Measurements from ENCODE around the gene SLAMF1.
"Not testable (repeated sequence)": the region's sequence is repeated elsewhere in the genome, so short reads cannot be mapped to it uniquely, and the experiment has no call there.

Gene SLAMF1

DNA sequence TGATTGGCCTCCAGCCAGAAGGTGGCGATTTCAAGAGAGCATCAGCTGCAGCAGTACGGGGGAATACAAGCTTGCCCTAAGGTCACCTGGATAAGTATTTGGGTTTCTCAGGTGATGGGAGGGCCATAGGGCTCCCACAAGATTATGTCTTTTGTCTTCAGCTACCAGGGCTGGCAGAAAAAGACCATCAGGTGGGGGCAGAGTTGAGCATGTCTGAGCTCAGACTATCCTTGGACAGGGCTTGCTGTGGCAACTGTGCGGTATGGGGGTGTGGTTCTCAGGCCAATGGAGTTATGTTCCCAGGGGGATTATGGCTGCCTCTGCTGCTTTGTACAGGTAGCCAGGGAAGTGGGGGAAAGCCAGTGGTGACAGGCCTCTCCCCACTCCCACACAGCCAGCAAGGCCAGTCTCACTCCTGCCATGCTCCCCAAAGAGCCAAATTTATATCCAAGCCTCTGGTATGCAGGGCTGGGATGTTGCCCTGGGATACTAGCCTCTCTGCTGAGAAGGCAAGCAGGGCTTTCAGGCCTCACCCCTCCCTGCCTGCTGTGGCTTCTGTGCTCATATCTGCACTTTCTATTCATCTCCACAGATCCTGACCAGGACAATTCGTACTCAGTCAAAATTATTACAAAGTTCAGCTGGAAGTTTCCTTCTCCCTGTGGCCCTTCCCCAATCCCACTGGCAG, 40.9 kb downstream of the SLAMF1 start:
- DNase-seq (ENCODE audit: low spot score): no peak

DNA sequence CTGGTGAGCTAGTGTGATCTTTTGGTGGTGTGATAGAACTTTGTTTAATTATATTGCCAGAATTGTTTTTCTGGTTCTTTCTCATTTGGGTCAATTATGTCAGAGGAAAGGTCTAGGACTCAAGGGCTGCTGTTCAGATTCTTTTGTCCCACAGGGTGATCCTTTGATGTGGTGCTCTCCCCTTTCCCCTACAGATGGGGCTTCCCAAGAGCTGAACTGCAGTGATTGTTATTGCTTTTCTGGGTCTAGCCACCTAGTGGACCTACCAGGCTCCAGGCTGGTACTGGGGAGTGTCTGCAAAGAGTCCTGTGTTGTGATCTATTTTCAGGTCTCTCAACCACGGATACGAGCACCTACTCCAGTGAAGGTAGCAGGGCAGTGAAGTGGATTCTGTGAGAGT, 41.6 kb downstream of the SLAMF1 start:
- no peak for DNase-seq (ENCODE audit: low spot score)

DNA sequence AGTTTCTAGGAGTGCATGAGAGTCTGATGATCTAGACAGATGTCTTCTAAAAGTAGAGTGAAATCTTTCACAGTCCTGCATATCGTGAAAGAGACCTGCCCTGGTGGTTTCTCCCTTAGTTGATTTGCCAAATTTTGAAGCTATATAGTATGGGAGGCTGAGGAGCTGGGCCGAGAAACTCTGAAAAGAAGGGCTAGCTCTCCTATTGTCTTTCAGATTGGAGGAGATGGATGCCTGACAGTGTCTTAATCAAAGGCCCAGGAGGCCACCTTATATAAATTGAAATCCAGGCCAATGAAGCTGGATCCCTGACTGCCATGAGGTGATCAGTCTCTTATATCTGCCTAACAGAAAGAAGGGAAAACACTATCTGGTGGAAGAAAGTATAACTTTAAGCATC, 49.1 kb downstream of the SLAMF1 start:
- DNase-seq (ENCODE audit: low spot score): no peak

DNA sequence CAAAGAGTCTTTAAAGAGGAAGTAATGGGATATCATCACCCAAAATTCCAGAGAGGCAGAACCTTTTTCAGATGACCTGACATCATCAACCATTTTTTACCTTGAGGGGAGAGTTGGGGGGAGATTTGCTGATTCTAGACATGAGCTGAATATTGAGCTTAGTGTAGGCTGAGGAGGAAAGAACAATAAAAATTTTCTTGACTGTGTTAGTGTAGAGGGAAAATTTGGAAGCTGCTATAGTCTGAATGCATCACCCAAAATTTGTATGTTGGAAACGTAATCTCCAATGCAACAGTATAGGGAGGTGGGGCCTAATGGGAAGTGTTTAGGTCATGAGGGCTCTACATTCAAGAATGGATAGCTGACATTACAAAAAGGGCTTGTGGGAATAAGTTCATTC, 49.8 kb downstream of the SLAMF1 start:
- no peak for DNase-seq (ENCODE audit: low spot score)

DNA sequence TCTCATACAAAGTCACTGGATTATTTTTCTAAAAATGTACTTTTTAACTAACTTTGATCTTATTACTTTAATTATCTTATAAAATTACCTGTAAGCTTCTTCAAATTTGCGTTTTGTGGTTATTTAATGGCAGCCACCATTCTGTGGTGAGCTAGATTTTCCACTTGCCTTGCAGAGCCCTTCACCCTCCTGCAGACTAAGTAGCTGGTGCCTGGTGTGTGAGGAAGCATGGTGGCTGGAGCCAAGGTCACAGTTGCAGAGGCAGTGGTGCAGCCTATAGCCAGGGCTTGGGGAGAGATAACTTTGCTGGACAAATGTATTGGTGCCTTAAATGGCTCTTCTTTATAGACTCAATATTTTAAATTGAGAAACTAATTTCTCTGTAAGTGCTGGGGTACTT, 56.4 kb downstream of the SLAMF1 start:
- no peak for DNase-seq (ENCODE audit: low spot score)

DNA sequence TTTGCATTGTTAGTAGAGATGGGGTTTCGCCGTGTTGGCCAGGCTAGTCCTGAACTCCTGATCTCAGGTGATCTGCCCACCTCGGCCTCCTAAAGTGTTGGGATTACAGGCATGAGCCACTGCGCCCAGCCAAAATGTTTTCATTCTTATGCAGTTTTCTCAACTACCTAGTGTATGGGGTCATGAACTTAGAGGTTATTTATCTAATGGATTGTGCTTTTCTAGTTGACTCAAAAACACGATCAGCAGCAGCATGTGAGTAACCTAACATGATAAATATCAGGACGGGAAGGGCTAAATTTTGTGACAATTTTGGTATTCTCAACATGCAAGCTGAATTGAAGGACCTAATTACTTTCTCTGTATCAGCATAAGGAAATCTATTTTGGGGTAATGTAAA, 58.4 kb downstream of the SLAMF1 start:
- DNase-seq (ENCODE audit: low spot score): no peak

DNA sequence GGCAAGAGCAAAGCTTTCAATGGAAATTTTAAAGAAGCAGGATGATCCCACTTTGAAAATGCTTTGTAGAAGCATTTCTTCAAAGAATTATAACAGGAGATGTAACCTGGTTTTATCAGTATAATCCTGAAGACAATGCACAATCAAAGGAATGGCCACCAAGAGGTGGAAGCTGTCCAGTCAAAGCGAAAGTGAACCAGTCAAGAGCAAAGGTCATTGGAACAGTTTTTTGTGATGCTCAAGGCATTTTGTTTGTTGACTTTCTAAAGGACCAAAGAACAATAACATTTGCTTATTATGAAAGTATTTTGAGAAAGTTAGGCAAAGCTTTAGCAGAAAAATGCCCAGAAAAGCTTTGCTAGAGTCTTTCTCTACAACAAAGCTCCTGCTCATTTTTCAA, 62.1 kb downstream of the SLAMF1 start:
- DNase-seq (ENCODE audit: low spot score): no peak

DNA sequence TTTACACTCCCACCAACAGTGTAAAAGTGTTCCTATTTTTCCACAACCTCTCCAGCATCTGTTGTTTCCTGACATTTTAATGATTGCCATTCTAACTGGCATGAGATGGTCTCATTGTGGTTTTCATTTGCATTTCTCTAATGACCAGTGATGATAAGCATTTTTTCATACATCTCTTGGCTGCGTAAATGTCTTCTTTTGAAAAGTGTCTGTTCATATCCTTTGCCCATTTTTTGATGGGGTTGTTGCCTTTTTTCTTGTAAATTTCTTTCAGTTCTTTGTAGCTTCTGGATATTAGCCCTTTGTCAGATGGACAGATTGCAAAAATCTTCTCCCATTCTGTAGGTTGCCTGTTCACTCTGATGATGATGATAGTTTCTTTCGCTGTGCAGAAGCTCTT, 63.9 kb downstream of the SLAMF1 start:
- DNase-seq (ENCODE audit: low spot score): not testable (repeated sequence)

DNA sequence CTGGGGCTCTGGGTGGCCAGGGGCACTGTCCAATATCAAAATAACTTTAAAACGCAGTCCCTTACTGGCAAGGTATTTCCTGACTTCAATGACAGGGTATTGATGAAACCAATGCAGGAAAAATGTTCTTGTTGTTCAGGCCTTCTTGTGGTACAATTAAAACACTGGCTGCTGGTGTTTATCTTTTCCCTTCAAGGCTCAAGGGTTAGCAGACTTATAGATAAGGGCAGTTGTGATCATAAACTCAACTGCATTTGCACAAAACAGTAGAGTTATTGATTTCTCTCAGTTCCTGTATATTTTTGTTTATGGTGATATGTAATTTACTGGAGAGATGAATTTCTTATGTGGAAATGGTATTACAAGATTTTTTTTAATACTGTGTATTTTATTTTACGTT, 64.9 kb downstream of the SLAMF1 start:
- DNase-seq (ENCODE audit: low spot score): no peak

DNA sequence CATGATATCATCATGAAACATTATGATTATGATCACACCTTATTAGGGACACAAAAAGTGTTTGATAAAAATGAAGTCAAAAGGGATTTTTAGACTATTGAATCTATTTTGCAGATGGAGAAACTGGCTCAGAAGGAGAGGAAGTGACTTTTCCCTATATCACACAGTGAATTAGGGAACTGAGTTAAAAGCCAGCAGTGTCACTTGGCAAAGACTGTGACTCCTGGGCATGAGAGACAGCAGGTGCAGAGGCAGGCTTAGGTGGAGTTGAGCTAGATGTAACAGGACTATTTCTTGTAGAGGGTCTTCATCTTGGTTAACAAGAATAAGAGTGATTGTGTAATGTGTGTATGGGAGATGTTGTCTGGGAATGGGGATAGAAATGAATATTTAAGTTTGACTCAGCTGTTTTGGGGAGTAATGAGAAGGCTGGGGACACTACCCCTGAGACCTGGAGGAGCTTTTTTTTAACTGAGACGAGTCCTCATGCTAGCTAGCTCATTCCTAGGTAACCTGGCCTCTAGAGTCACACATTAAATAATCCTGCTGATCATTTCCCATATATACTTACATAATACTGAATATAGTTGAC, 66.5 kb downstream of the SLAMF1 start:
- DNase-seq (ENCODE audit: low spot score): no peak

DNA sequence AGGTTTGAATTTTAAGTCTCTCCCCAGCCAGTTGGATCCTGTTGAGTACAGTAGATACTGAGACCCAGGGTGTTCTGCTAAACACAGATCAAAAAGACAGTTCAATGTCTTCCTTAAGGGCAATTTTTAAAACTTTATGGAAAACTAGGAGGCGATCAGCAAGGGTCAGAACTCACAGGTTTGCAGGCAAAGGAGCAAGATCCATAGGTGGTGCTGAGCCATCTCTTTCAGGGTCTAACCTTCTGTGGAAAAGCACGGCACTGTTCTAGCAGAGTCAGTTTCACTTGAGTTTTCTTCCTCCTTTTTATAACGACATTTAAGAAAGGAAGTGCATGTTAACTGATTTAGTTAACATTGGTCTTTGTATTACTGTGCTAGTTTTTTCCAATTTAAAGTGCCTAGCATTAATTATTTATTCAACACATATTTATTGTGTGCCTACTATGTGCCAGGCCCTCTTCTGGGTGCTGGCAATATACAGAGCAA, 67.6 kb downstream of the SLAMF1 start, which contains the start of gene CD84:
CD84 (minus strand) TSS at position 281 of the 486 bp plus-strand sequence; CDS start at position 222, 59 bp downstream.
- DNase-seq (ENCODE audit: low spot score): no peak

DNA sequence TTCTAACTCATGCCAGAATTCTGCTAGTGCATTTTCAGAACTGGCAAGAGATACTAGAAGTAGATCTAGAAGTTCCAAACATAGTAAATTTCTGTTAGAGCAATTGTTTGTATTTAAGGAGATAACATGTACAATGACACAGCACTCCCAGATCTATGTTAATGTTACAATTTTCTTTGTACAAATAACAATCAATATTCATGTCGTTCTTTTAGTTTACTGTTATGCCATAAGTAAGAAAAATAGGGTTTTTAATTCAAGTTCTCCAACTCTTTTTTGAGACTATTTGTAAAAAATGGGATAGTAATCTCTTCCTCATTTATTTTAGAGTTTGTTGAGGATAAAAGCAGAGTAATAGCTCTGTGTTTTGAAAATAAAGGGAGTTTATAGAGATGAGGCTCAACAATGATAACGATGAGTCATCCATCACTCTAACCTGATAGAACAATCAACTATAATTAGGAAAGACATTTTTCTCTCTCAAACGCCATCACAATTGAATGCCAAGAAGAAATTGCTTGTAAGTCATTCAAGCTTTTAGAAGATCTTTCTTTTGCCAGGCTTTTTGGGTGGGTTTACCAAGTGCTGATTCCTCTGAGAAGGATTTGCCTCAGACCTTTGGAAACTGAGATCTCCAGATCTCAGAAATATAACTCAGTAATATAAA, 68.2 kb downstream of the SLAMF1 start:
- no peak for DNase-seq (ENCODE audit: low spot score)

DNA sequence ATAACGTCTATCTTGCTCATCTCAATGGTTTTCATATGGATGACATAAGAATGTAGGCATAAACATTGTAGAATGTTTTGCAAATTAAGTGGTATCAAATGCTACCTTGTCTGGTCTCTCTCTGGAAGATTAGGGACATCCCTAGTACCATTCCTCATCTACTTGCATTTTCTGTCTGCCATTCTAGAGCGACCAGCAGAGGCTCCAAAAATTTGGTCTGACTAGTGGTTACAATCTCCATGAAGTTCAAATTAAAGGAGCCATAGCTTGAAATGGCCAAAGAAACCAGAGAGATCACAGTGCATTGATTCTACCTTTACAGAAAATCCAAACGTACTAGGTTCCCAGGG, 68.7 kb downstream of the SLAMF1 start:
- DNase-seq (ENCODE audit: low spot score): no peak

DNA sequence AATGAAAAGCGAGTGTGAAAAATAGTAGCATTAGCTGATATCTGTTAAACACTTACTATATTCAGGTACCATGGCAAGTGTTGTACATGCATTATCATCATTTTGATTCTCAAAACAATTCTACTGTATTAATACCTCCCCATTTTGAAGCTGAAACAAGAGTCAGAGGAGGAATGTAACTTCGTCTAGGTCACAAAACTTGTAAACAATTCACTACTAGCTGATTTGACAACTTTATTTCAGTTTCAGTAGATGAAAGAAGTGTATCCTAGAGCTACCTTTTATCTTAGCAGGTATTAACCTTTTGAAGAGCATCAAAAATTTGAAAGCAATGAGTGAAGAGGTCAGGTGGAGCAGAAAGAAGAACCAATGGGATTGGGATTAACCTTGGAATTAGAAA, 69.2 kb downstream of the SLAMF1 start:
- DNase-seq (ENCODE audit: low spot score): no peak

DNA sequence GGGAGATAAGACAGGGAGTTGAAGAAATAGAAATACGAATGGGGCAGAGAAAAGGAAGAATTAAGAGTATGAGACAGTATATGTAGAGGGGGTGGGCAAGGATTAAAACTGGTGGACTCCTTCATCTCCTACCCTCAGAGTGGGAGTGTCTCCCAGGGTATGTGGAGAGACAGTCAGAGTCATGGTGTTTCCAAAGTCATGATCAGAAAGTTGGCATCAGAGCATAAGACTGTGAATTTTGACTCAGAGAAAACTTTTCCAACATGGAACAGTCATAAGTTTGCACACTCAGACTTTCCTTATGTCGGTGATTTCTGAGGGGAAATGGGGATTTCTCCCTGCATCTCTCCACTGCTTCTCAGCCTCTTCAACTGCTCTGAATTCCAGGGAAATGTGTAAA, 70.0 kb downstream of the SLAMF1 start:
- no peak for DNase-seq (ENCODE audit: low spot score)

DNA sequence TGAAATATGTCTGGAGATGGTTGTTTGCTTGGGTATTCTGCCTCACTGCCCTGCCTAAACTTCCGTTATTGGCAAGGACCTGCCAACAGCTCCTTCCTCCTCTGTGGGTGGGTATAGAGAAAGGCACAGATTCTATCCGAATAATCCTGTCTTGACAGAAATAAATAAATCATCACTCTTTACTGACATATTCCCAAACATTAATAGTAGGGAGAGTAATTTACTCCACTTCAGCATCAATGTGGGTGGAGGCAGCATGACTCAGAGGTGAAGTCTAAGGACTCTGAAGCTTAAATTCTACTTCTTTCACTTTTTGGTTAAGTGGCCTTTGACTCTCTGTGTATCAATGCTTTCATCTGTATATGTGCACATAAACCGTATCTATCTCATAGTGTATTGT, 70.5 kb downstream of the SLAMF1 start:
- DNase-seq (ENCODE audit: low spot score): no peak

DNA sequence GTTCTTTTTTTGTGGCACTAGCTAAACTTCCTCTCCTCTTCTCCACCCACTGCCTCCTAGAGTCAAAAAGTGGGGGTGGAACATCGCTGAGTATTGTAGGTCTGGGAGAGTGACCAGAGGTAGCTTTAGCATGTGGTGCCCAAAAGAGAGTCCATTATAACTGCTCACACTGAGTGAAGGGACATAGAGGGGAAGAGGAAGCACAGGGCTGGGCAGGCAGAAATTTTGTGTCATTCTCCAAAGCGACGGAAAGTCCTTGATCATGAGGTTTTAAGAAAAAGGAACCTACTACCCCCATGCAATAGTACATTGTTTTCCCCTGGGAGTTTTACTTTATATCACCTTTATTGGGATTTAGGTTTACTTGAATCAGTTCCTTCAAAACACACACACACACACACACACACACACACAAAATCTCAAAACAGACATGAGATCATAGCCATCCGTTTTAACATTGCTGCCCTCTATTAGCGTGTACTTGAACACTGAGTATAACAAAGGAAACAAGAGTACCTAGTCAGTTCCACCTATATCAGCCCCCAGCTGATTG, 71.7 kb downstream of the SLAMF1 start:
- no peak for DNase-seq (ENCODE audit: low spot score)

DNA sequence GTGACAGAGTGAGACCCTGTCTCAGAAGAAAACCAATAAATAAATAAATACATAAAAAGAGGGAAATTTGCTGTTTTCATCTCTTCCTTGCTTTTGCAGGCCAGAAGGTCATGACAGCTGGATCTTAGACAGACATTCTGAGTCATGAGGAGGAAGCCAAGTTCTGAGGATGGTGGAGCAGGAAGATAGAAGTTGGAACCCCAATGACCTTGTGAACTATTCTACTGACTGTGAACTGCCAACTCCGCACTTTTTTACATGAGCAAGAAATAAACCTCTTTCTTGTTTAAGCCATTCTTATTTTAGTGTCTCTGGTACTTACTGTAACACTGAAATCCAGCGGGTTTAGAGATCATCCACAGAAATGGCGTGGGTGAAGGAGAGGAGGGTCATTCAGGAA, 76.0 kb downstream of the SLAMF1 start:
- DNase-seq (ENCODE audit: low spot score): no peak

DNA sequence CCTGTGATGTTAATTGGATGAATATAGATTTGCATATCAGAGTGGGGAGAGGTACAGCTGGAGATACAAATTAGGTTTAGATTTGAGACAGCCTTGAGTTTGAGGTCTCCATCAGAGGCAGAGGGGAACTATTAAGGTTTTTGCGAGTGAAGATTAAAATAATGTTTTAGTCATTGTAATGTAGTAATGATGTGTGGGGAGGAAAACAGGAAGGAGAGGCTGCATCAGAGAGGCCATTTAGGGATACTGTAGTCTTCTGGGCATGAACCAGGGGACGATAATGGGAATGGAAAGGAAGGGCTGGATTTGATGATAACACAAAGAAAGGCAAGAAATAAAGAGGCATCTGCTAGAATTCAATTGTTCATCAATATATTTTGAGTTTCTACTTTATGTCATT, 77.0 kb downstream of the SLAMF1 start:
- DNase-seq (ENCODE audit: low spot score): no peak

DNA sequence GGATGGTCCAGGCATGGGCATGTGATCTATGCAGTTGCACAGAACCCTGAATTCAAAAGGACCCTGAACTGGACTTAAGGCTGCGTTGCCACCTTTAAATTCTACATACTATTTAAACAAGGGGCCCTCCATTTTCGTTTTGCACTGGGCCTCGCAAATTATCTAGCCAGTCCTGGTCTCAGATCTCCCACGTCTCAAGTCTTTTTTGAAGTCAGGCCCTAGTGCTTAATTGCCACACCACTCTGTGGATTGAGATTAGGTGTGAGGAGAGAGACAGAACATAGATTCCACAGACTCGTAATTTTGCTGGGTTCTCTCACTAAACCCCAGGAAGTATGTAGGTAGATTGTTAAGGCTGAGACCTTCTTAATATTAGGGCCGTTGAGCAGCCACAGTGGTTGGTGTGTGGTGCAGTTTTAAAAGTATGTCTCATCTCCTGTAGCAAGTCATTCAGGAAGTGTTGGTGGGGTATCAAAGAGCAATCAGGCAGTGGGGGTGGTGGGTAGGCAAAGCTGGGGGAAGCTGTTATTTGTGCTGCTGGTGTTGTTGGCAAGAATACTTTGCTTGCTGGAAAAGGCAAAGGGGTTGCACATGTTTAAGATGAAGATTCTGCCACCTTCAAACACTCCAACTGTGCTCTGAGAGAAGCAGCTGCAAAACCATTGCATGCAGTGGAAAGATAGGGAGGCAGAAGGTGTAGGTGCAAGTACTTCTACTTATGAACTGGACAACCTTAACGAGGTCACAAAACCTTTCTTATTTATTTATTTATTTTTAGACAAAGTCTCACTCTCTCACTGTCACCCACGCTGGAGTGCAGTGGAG, 78.8 kb downstream of the SLAMF1 start:
- no peak for DNase-seq (ENCODE audit: low spot score)

DNA sequence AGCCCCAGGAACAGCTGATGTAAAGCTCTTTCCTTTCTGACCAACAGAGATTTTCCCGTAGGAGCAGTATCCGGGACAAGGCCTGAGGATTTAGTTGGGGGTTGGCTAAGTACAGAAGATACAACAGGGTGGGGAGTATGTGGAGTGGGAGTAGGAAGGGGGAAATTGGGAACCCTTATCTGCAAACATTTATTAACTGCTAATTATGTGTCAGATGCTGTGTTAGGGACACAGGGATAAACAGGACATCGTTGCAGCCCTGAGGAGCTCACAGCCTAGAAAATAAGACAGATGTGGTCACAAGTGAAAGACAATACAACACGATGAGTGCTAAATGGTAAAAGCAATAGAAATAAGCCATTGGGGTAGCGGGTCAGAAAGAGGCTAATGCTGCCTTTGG, 79.5 kb downstream of the SLAMF1 start:
- no peak for DNase-seq (ENCODE audit: low spot score)

DNA sequence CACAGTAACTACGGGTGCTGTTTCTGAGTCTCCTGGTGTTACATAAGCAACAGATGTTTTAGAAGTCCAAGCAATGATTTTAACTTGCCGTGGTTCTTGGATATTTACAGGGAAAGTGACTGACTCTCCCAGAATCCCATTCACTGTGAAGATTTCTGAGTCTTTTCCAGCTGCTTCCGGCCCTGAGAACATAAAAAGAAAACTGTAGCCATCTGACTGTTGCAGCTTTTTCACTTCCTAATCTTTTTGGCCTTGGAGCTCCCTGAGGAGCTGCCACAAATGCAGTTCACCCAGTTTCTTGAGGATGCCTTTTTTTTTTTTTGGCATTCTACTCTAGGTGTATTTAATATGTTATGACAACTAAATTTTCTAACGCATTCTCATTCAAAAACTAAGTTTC, 81.3 kb downstream of the SLAMF1 start:
- no peak for DNase-seq (ENCODE audit: low spot score)
